K562 (cell line): ENCODE results near the gene PPP3R2. TPM values are rescaled to one million over a fixed set of nuclear protein-coding genes. Genes with fewer than 3 reads are reported as not detected.
A peak's percentile ranks its signal among the peaks of the same experiment; 100 is the strongest.

Source experiments
- ARID1B ChIP-seq: fragments of 450-650 bp; IDR thresholded peaks from 2 replicates; pipeline ENCODE4 v1.6.1; 2016; ENCODE audit warnings: antibody characterized with exemption, mild to moderate bottlenecking, inconsistent platforms
- ELK1 ChIP-seq: sonication (generic); formaldehyde crosslinking; IDR thresholded peaks from 2 replicates; pipeline ENCODE4 v1.8.1; 2022; ENCODE audit warnings: missing genetic modification reagents
- FOXA3 ChIP-seq, 2 experiments: fragments of 450-650 bp in 1 of 2; sonication (generic) in 1 of 2; formaldehyde crosslinking; IDR thresholded peaks in 1 of 2; conservative IDR thresholded peaks in 1 of 2; 2 replicates each; pipeline versions ENCODE4 v1.4.0 to v1.8.0; 2020 to 2022; ENCODE audit warnings: mild to moderate bottlenecking in 2 of 2, missing genetic modification reagents in 1 of 2
- HINFP ChIP-seq: fragments of 450-650 bp; conservative IDR thresholded peaks from 2 replicates; pipeline ENCODE4 v1.6.1; 2016; ENCODE audit warnings: missing genetic modification characterization, low read depth, mild to moderate bottlenecking, control low read depth, missing compliant biosample characterization
- HMG20A ChIP-seq: fragments of 450-650 bp; formaldehyde crosslinking; conservative IDR thresholded peaks from 2 replicates; pipeline ENCODE4 v1.4.0; 2020; ENCODE audit warnings: mild to moderate bottlenecking, mixed read lengths
- HNRNPK ChIP-seq: fragments of 200-400 bp; formaldehyde crosslinking; IDR thresholded peaks from one replicate; pipeline ENCODE4 v1.6.1; 2018; ENCODE audit warnings: mild to moderate bottlenecking, low read depth, low read length; ENCODE audit not compliant: poor library complexity, severe bottlenecking
- MEIS2 ChIP-seq: fragments of 450-650 bp; IDR thresholded peaks from 2 replicates; pipeline ENCODE4 v1.6.1; 2014; ENCODE audit warnings: mild to moderate bottlenecking; ENCODE audit not compliant: partially characterized antibody
- NFE2 ChIP-seq: IDR thresholded peaks from 2 replicates; pipeline ENCODE4 v1.6.1; 2014; ENCODE audit warnings: antibody characterized with exemption, low read depth
- PHB ChIP-seq: fragments of 250-450 bp; sonication (Bioruptor Pico); IDR thresholded peaks from 2 replicates; pipeline ENCODE4 v1.5.0; 2021
- PPARD ChIP-seq: fragments of 250-450 bp; sonication (Bioruptor Pico); IDR thresholded peaks from 2 replicates; pipeline ENCODE4 v1.8.0; 2022; ENCODE audit warnings: inconsistent platforms, mild to moderate bottlenecking, moderate library complexity
- SIX5 ChIP-seq, 2 experiments: IDR thresholded peaks; 2 replicates each; pipeline ENCODE4 v1.6.1; 2011; ENCODE audit warnings: low read length in 2 of 2, borderline replicate concordance in 1 of 2, low read depth in 1 of 2, mild to moderate bottlenecking in 1 of 2, moderate library complexity in 1 of 2; ENCODE audit not compliant: insufficient read depth in 1 of 2
- SREBF2 ChIP-seq: sonication (generic); formaldehyde crosslinking; IDR thresholded peaks from 2 replicates; pipeline ENCODE4 v1.4.0; 2020; ENCODE audit warnings: mild to moderate bottlenecking, missing genetic modification reagents
- TEAD4 ChIP-seq, 2 experiments: sonication (generic) in 1 of 2; formaldehyde crosslinking in 1 of 2; IDR thresholded peaks; 2 replicates each; pipeline versions ENCODE4 v1.6.1 to v1.8.0; 2012 to 2022; ENCODE audit warnings: borderline replicate concordance in 1 of 2, inconsistent platforms in 1 of 2, low read length in 1 of 2, mild to moderate bottlenecking in 1 of 2, missing genetic modification reagents in 1 of 2
- ZBTB1 ChIP-seq: sonication (generic); formaldehyde crosslinking; IDR thresholded peaks from 2 replicates; pipeline ENCODE4 v1.8.1; 2023; ENCODE audit warnings: missing genetic modification reagents, low read depth, mild to moderate bottlenecking, borderline replicate concordance
- ZFP30 ChIP-seq: fragments of 250-450 bp; sonication (Bioruptor Pico); IDR thresholded peaks from 2 replicates; pipeline ENCODE4 v1.8.0; 2022; ENCODE audit warnings: moderate library complexity, mild to moderate bottlenecking, inconsistent platforms, borderline replicate concordance
- polyA plus RNA-seq, 8 experiments: library from polyadenylated mRNA; depleted of rRNA in 4 of 8; stranded (reverse) in 5 of 8; unstranded in 3 of 8; fragments of >200 nt; fragmentation: Nextera tagmentation in 2 of 8; fragmentation: Illumina TruSeq in 1 of 8; extraction: Ambion mirVana in 2 of 8; extraction: Trizol in 1 of 8; gene quantifications; 2 replicates each; pipeline versions ENCODE4 v1.2.1 to v1.2.3, GENCODE V29; 2011 to 2014; ENCODE audit warnings: inconsistent platforms in 1 of 8, missing spikeins in 1 of 8
- total RNA-seq, 7 experiments: library from RNA; depleted of rRNA in 6 of 7; stranded (reverse); fragments of >200 nt in 6 of 7; fragmentation: Illumina TruSeq in 2 of 7; extraction: Trizol in 2 of 7; gene quantifications; 2 replicates each; pipeline versions ENCODE4 v1.2.1 to v1.2.3, GENCODE V29; 2011 to 2021; ENCODE audit warnings: low replicate concordance in 1 of 7
- TF ChIP-seq, protein P1 (sequence below): fragments of 450-650 bp; formaldehyde crosslinking; IDR thresholded peaks from 2 replicates; pipeline ENCODE4 v1.4.0; 2020; ENCODE audit warnings: mild to moderate bottlenecking, moderate library complexity
- TF ChIP-seq, protein P2 (sequence below): sonication (generic); formaldehyde crosslinking; IDR thresholded peaks from 2 replicates; pipeline ENCODE4 v1.8.1; 2023; ENCODE audit warnings: mild to moderate bottlenecking, missing genetic modification reagents, moderate library complexity
- TF ChIP-seq, protein P3 (sequence below), 2 experiments: fragments of 250-450 bp in 1 of 2; fragments of 450-650 bp in 1 of 2; sonication (Bioruptor Pico) in 1 of 2; IDR thresholded peaks; 2 replicates each; pipeline versions ENCODE4 v1.6.1 to v1.8.0; 2016 to 2021; ENCODE audit warnings: mild to moderate bottlenecking in 2 of 2, moderate library complexity in 2 of 2, missing compliant biosample characterization in 1 of 2, missing genetic modification characterization in 1 of 2
- TF ChIP-seq, protein P4 (sequence below): fragments of 250-450 bp; sonication (Bioruptor Pico); IDR thresholded peaks from 2 replicates; pipeline ENCODE4 v1.4.0; 2020; ENCODE audit warnings: mild to moderate bottlenecking

Gene PPP3R2
- total and polyA plus RNA-seq, 9 of the 15 experiments (the other 6 are each of a cell fraction or from before 2014, with no cell fraction given), result not detected

DNA sequence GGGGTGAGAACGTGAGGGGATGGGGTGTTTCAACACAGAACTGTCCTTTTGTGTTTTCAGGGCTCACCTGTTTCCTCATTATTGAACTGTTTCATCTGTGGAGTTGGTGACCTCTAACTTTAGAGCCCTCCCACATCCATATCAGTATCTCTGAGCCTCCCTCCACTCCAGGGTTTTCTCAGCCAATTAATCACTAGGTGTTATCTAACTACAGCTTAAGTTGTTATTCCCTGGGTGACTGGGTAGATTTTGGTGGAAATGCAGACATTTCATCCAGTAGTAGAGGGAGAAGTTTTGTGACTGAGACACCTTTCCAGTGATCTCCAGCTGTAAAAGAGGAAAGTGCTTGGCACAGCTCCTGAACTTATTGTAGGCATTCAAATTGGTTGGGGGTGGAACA, 23.7 kb downstream of the PPP3R2 start (continued):
- TF ChIP-seq, protein P1, sequence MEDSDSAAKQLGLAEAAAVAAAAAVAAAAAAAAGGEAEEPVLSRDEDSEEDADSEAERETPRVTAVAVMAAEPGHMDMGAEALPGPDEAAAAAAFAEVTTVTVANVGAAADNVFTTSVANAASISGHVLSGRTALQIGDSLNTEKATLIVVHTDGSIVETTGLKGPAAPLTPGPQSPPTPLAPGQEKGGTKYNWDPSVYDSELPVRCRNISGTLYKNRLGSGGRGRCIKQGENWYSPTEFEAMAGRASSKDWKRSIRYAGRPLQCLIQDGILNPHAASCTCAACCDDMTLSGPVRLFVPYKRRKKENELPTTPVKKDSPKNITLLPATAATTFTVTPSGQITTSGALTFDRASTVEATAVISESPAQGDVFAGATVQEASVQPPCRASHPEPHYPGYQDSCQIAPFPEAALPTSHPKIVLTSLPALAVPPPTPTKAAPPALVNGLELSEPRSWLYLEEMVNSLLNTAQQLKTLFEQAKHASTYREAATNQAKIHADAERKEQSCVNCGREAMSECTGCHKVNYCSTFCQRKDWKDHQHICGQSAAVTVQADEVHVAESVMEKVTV (CRISPR knock-in tag), result no peak
- TF ChIP-seq NFE2 (peak; percentile 35; the same call in 1 of the 2 replicates), SIX5 (IDR thresholded peaks at IDR 0.05; ENCODE audit: borderline replicate concordance in 1 of 2, insufficient read depth in 1 of 2, low read depth in 1 of 2, low read length in 2 of 2) (no peak), ZFP30 (CRISPR knock-in tag) (no peak), PPARD (CRISPR knock-in tag) (no peak), HNRNPK (no peak), TEAD4 (IDR thresholded peaks at IDR 0.05; ENCODE audit: low read length) (0 out of 2 replicates have a peak, but pooled peaks have one; percentile 26), TEAD4 (CRISPR knock-in tag; IDR thresholded peaks at IDR 0.05; ENCODE audit: borderline replicate concordance) (no peak), FOXA3 (CRISPR knock-in tag; conservative IDR thresholded peaks at IDR 0.05 in 1 of 2, IDR thresholded peaks at IDR 0.05 in 1 of 2) (no peak), ELK1 (CRISPR knock-in tag) (no peak), HMG20A (CRISPR knock-in tag) (no peak), PHB (CRISPR knock-in tag) (no peak), ZBTB1 (CRISPR knock-in tag) (no peak), MEIS2 (peak; percentile 67), ARID1B (0 out of 2 replicates have a peak, but pooled peaks have one; percentile 11), HINFP (tag) (no peak), SREBF2 (CRISPR knock-in tag) (no peak)
- TF ChIP-seq, protein P2, sequence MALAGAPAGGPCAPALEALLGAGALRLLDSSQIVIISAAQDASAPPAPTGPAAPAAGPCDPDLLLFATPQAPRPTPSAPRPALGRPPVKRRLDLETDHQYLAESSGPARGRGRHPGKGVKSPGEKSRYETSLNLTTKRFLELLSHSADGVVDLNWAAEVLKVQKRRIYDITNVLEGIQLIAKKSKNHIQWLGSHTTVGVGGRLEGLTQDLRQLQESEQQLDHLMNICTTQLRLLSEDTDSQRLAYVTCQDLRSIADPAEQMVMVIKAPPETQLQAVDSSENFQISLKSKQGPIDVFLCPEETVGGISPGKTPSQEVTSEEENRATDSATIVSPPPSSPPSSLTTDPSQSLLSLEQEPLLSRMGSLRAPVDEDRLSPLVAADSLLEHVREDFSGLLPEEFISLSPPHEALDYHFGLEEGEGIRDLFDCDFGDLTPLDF (CRISPR knock-in tag), result no peak
- TF ChIP-seq, protein P3, sequence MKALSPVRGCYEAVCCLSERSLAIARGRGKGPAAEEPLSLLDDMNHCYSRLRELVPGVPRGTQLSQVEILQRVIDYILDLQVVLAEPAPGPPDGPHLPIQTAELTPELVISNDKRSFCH (CRISPR knock-in tag; IDR thresholded peaks at IDR 0.05), result no peak
- TF ChIP-seq, protein P3 (tag; IDR thresholded peaks at IDR 0.05), result no peak
- TF ChIP-seq, protein P4, sequence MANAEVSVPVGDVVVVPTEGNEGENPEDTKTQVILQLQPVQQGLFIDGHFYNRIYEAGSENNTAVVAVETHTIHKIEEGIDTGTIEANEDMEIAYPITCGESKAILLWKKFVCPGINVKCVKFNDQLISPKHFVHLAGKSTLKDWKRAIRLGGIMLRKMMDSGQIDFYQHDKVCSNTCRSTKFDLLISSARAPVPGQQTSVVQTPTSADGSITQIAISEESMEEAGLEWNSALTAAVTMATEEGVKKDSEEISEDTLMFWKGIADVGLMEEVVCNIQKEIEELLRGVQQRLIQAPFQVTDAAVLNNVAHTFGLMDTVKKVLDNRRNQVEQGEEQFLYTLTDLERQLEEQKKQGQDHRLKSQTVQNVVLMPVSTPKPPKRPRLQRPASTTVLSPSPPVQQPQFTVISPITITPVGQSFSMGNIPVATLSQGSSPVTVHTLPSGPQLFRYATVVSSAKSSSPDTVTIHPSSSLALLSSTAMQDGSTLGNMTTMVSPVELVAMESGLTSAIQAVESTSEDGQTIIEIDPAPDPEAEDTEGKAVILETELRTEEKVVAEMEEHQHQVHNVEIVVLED (CRISPR knock-in tag), result no peak
